ENCODE results near the gene EIF1AY. TPM values are rescaled to one million over a fixed set of nuclear protein-coding genes. Genes with fewer than 3 reads are reported as not detected.

Gene EIF1AY
- total and polyA plus RNA-seq, 2 of the 4 experiments (the other 2 are of a cell fraction) = not detected

GRCh38 chrY:20551840-20552239 is 23.7 kb upstream of the EIF1AY start:
- TF ChIP-seq CEBPB (IDR thresholded peaks at IDR 0.05; ENCODE audit: low read depth, low read length) (no peak), RAD21 (IDR thresholded peaks at IDR 0.05; ENCODE audit: low read length) (no peak), NFE2L2 (IDR thresholded peaks at IDR 0.05; ENCODE audit: low read depth, low read length) (no peak), CTCF (conservative IDR thresholded peaks at IDR 0.05; ENCODE audit: low read depth, low read length) (no peak), CHD1 (IDR thresholded peaks at IDR 0.05; ENCODE audit: low read depth, low read length) (no peak), MAZ (IDR thresholded peaks at IDR 0.05; ENCODE audit: borderline replicate concordance, low read depth, low read length) (no peak), SMC3 (IDR thresholded peaks at IDR 0.05; ENCODE audit: low read depth, low read length) (no peak), FOS (IDR thresholded peaks at IDR 0.05; ENCODE audit: low read depth, low read length) (no peak), RCOR1 (IDR thresholded peaks at IDR 0.05; ENCODE audit: insufficient replicate concordance, low read length) (no peak), MAFK (IDR thresholded peaks at IDR 0.05; ENCODE audit: low read depth, low read length) (no peak), RFX5 (IDR thresholded peaks at IDR 0.05; ENCODE audit: low read depth, low read length) (no peak), POLR2A (IDR thresholded peaks at IDR 0.05; ENCODE audit: low read depth, low read length) (no peak), MXI1 (IDR thresholded peaks at IDR 0.05; ENCODE audit: borderline replicate concordance, low read depth, low read length) (no peak), BHLHE40 (IDR thresholded peaks at IDR 0.05; ENCODE audit: low read depth, low read length) (no peak)
- TF ChIP-seq, protein P1, sequence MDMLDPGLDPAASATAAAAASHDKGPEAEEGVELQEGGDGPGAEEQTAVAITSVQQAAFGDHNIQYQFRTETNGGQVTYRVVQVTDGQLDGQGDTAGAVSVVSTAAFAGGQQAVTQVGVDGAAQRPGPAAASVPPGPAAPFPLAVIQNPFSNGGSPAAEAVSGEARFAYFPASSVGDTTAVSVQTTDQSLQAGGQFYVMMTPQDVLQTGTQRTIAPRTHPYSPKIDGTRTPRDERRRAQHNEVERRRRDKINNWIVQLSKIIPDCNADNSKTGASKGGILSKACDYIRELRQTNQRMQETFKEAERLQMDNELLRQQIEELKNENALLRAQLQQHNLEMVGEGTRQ (IDR thresholded peaks at IDR 0.05; ENCODE audit: low read depth, low read length) = no peak
- TF ChIP-seq, protein P2, sequence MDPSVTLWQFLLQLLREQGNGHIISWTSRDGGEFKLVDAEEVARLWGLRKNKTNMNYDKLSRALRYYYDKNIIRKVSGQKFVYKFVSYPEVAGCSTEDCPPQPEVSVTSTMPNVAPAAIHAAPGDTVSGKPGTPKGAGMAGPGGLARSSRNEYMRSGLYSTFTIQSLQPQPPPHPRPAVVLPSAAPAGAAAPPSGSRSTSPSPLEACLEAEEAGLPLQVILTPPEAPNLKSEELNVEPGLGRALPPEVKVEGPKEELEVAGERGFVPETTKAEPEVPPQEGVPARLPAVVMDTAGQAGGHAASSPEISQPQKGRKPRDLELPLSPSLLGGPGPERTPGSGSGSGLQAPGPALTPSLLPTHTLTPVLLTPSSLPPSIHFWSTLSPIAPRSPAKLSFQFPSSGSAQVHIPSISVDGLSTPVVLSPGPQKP (IDR thresholded peaks at IDR 0.05; ENCODE audit: borderline replicate concordance, low read depth, low read length) = no peak
- H3K4me3 ChIP-seq (ENCODE audit: insufficient read depth, low read depth, low read length) = no peak overlapping the region
- no peaks in the 10 kb centered on the region for H3K36me3 ChIP-seq (ENCODE audit: control insufficient read depth, insufficient read depth, low read length)
- CTCF ChIA-PET = no interaction called here
- no peak overlapping the region for H4K91ac ChIP-seq (ENCODE audit: insufficient read depth, low read depth, low read length)
- no peak overlapping the region for H3K27ac ChIP-seq (ENCODE audit: insufficient read depth, low read length)
- H2BK5ac ChIP-seq (ENCODE audit: low read depth, low read length, poor library complexity, severe bottlenecking) = no peak overlapping the region
- no peak overlapping the region for H3K4me2 ChIP-seq (ENCODE audit: low read depth, low read length)
- dilution Hi-C loops (cut with HindIII; ENCODE audit: low sequenced_read_pairs, unreplicated experiment) = no loop called here
- H2BK120ac ChIP-seq (ENCODE audit: low read depth, low read length) = no peak overlapping the region
- ATAC-seq (ENCODE audit: low read depth) = no peak
- H4K5ac ChIP-seq (ENCODE audit: low read depth, low read length) = no peak overlapping the region
- POLR2A ChIA-PET (ENCODE audit: unreplicated experiment) = no interaction called here
- H3K23ac ChIP-seq (ENCODE audit: low read depth, low read length) = no peak overlapping the region
- H3K4ac ChIP-seq (ENCODE audit: low read depth, low read length) = no peak overlapping the region
- in situ Hi-C loops (cut with MboI; ENCODE audit: low sequenced_read_pairs) = no loop called here
- H3K14ac ChIP-seq (replicated peaks; ENCODE audit: low read depth, low read length) = no peak overlapping the region
- no peak overlapping the region for H2AK9ac ChIP-seq (replicated peaks; ENCODE audit: low read depth, low read length, poor library complexity)
- H3K4me1 ChIP-seq (ENCODE audit: control insufficient read depth, insufficient read depth, low read length) = no peaks in the 10 kb centered on the region
- no peaks in the 10 kb centered on the region for H3K79me1 ChIP-seq (ENCODE audit: low read depth in 1 of 2, low read length in 2 of 2)
- H3K9me1 ChIP-seq (ENCODE audit: insufficient read depth, low read length) = no peaks in the 10 kb centered on the region
- WGBS, 2 experiments (ENCODE audit: extremely low coverage in 2 of 2, insufficient read length in 1 of 2) = no CpG with 5 or more reads among the region's 28 CpGs
- H2AFZ ChIP-seq (replicated peaks; ENCODE audit: low read length, poor library complexity) = no peak overlapping the region
- intact Hi-C loops (cut with micrococcal nuclease) = no loop called here
- no peaks in the 10 kb centered on the region for H3K9me3 ChIP-seq (ENCODE audit: control insufficient read depth, insufficient read depth, low read length)
- no peak overlapping the region for H4K8ac ChIP-seq (ENCODE audit: low read depth in 2 of 2, low read length in 2 of 2)
- no peak for DNase-seq
- no peaks in the 10 kb centered on the region for H3K27me3 ChIP-seq (ENCODE audit: control insufficient read depth, insufficient read depth, low read length)
- H4K20me1 ChIP-seq (ENCODE audit: insufficient read depth, low read length) = no peaks in the 10 kb centered on the region
- no peak overlapping the region for H3K56ac ChIP-seq (ENCODE audit: extremely low read depth, insufficient read depth, low read length)
- no TSS peak for BruUV-seq (replicated peaks)
- no peak overlapping the region for H2AK5ac ChIP-seq (ENCODE audit: low read depth, low read length)
- H3K9ac ChIP-seq (ENCODE audit: low read depth, low read length) = no peak overlapping the region
- H2BK15ac ChIP-seq (ENCODE audit: low read depth, low read length) = no peak overlapping the region
- no peak overlapping the region for H2BK20ac ChIP-seq (ENCODE audit: low read depth, low read length)
- no peak overlapping the region for H3K18ac ChIP-seq (ENCODE audit: low read depth, low read length)

Measured in IMR-90 (cell line).